Stomach (tissue), 9 donors: ENCODE data around the gene RGS7. TPM values are rescaled to one million over a fixed set of nuclear protein-coding genes. Genes with fewer than 3 reads are reported as not detected.

Experiments used
- DNase-seq, 2 donors: peaks; one replicate each; pipeline versions ENCODE4 v3.0.0 to v3.0.0-alpha.2; 2013 to 2019
- H3K27ac ChIP-seq, 5 donors: fragments of 200-600 bp in 4 of 5; sonication (generic) in 4 of 5; one replicate each; pipeline ENCODE4 v1.5.1; 2013 to 2019; ENCODE audit warnings: mild to moderate bottlenecking in 1 of 5, moderate library complexity in 1 of 5
- H3K27me3 ChIP-seq, 3 donors: fragments of 200-600 bp; sonication (generic); one replicate each; pipeline ENCODE4 v1.5.1; 2017 to 2019; ENCODE audit warnings: mixed run types in 1 of 3
- H3K36me3 ChIP-seq, 4 donors: fragments of 200-600 bp; sonication (generic); 1 replicate in 3 of 4; 2 replicates in 1 of 4; pipeline ENCODE4 v1.5.1; 2016 to 2019
- H3K4me1 ChIP-seq, 4 donors: fragments of 200-600 bp; sonication (generic); one replicate each; pipeline ENCODE4 v1.5.1; 2016 to 2019
- H3K4me3 ChIP-seq, 4 donors: fragments of 200-600 bp; sonication (generic) in 3 of 4; one replicate each; pipeline ENCODE4 v1.5.1; 2016 to 2019; ENCODE audit warnings: mild to moderate bottlenecking in 1 of 4
- H3K9me3 ChIP-seq, 4 donors: fragments of 200-600 bp; sonication (generic); one replicate each; pipeline ENCODE4 v1.5.1; 2016 to 2019
- CTCF ChIP-seq, 7 experiments: fragments of 450-650 bp in 4 of 7; fragments of 200-600 bp in 3 of 7; sonication (generic) in 3 of 7; IDR thresholded peaks; one replicate each; pipeline ENCODE4 v1.5.1; 2016 to 2019; ENCODE audit warnings: antibody characterized with exemption in 7 of 7, control low read depth in 2 of 7, mild to moderate bottlenecking in 1 of 7
- EP300 ChIP-seq: sonication (generic); formaldehyde crosslinking; IDR thresholded peaks from one replicate; pipeline ENCODE4 v1.6.1; 2017; ENCODE audit warnings: antibody characterized with exemption
- POLR2A ChIP-seq, 4 donors: fragments of 450-650 bp; IDR thresholded peaks; one replicate each; pipeline ENCODE4 v1.6.1; 2016; ENCODE audit warnings: antibody characterized with exemption in 4 of 4, control low read depth in 2 of 4, mild to moderate bottlenecking in 1 of 4, moderate library complexity in 1 of 4
- POLR2AphosphoS5 ChIP-seq, 3 donors: sonication (generic); formaldehyde crosslinking; IDR thresholded peaks; one replicate each; pipeline ENCODE4 v1.6.1; 2016; ENCODE audit warnings: antibody characterized with exemption in 3 of 3
- WGBS, 5 donors: extraction: QIAGEN DNeasy Blood & Tissue Kit in 3 of 5; methylation state at CpG; one replicate each; pipeline versions ENCODE4 v1.1.5 to v1.1.7; 2013 to 2018; 5-methylcytosine and 5-hydroxymethylcytosine counted together
- intact Hi-C: fragments of 100-400 bp; cut with DNase I; formaldehyde crosslinking; loops from one replicate; pipeline ENCODE4 v1.15.1; 2023; ENCODE audit warnings: low total_unique reads
- polyA plus RNA-seq, 3 donors: library from polyadenylated mRNA; stranded (reverse); fragments of 200-250 nt; gene quantifications; one replicate each; pipeline ENCODE4 v1.2.3, GENCODE V29; 2013
- total RNA-seq, 5 donors: library from RNA; depleted of rRNA; stranded (reverse); fragments of >200 nt; gene quantifications; one replicate each; pipeline versions ENCODE4 v1.1.0 to v1.2.3, GENCODE V29; 2014 to 2016
- donor health status: healthy with polysubstance abuse.
- donor health status: Bipolar disorder and iron deficiency.
- donor health status: healthy.

Gene RGS7
- total and polyA plus RNA-seq, 8 donors, result 0.23 to 2.9 (median 1.9) TPM; not detected in 2

- Histone ChIP-seq H3K4me3 (no peak overlapping the region), H3K27ac (no peak overlapping the region), H3K9me3 (no peaks in the 10 kb centered on the region), H3K4me1 (no peaks in the 10 kb centered on the region), H3K36me3 (no peaks in the 10 kb centered on the region), H3K27me3 (no peaks in the 10 kb centered on the region)
- WGBS, 5 donors, result 79 to 91% (median 89%) methylated on average over 2 of the region's 2 CpGs
- DNase-seq, result no peak
- TF ChIP-seq POLR2A (IDR thresholded peaks at IDR 0.05), result no peak
- TF ChIP-seq CTCF (IDR thresholded peaks at IDR 0.05), result no peak
- TF ChIP-seq POLR2AphosphoS5 (IDR thresholded peaks at IDR 0.05), result no peak
- no peak for TF ChIP-seq EP300
- intact Hi-C loops, result no loop called here
Observed at GRCh38 chr1:241332987-241333386, 24.0 kb downstream of the RGS7 start.

- H3K4me3 ChIP-seq, result no peak overlapping the region
- intact Hi-C loops, result no loop called here
- H3K4me1 ChIP-seq, result no peaks in the 10 kb centered on the region
- TF ChIP-seq POLR2AphosphoS5 (IDR thresholded peaks at IDR 0.05), result no peak
- TF ChIP-seq CTCF (IDR thresholded peaks at IDR 0.05), result no peak
- no peak for TF ChIP-seq POLR2A (IDR thresholded peaks at IDR 0.05)
- TF ChIP-seq EP300, result no peak
- no peaks in the 10 kb centered on the region for H3K9me3 ChIP-seq
- H3K27me3 ChIP-seq, result no peaks in the 10 kb centered on the region
- 52 to 59% (median 58%) methylated on average over 4 of the region's 4 CpGs for WGBS, 5 donors
- no peaks in the 10 kb centered on the region for H3K36me3 ChIP-seq
- H3K27ac ChIP-seq, result no peak overlapping the region
- no peak for DNase-seq
Observed at GRCh38 chr1:241332037-241332409, 25.0 kb downstream of the RGS7 start.

GRCh38 chr1:241331328-241332036 is 25.5 kb downstream of the RGS7 start:
- H3K36me3 ChIP-seq, result no peaks in the 10 kb centered on the region
- DNase-seq, result no peak
- intact Hi-C loops, result no loop called here
- WGBS, 5 donors, result 65 to 82% (median 79%) methylated on average over 3 of the region's 3 CpGs
- no peak overlapping the region for H3K4me3 ChIP-seq
- H3K4me1 ChIP-seq, result no peaks in the 10 kb centered on the region
- no peaks in the 10 kb centered on the region for H3K9me3 ChIP-seq
- H3K27ac ChIP-seq, result no peak overlapping the region
- H3K27me3 ChIP-seq, result no peaks in the 10 kb centered on the region
- no peak for TF ChIP-seq CTCF (IDR thresholded peaks at IDR 0.05)
- no peak for TF ChIP-seq POLR2A (IDR thresholded peaks at IDR 0.05)
- TF ChIP-seq EP300, result no peak
- no peak for TF ChIP-seq POLR2AphosphoS5 (IDR thresholded peaks at IDR 0.05)

GRCh38 chr1:241330619-241331327 is 26.2 kb downstream of the RGS7 start:
- Histone ChIP-seq H3K27me3 (no peaks in the 10 kb centered on the region), H3K27ac (no peak overlapping the region), H3K36me3 (no peaks in the 10 kb centered on the region), H3K9me3 (no peaks in the 10 kb centered on the region), H3K4me1 (no peaks in the 10 kb centered on the region), H3K4me3 (no peak overlapping the region)
- no peak for TF ChIP-seq POLR2A (IDR thresholded peaks at IDR 0.05)
- TF ChIP-seq CTCF (IDR thresholded peaks at IDR 0.05), result no peak
- no peak for TF ChIP-seq POLR2AphosphoS5 (IDR thresholded peaks at IDR 0.05)
- TF ChIP-seq EP300, result no peak
- intact Hi-C loops, result no loop called here
- WGBS, 5 donors, result 81 to 90% (median 86%) methylated on average over 1 of the region's 1 CpG
- no peak for DNase-seq
